Muscle layer of duodenum (tissue), 2 donors: ENCODE data around the gene EIF1.

ENCODE experiments used
- H3K27ac ChIP-seq: one replicate; pipeline ENCODE4 v1.7.0; 2013; ENCODE audit warnings: mild to moderate bottlenecking, low read length
- H3K27me3 ChIP-seq: one replicate; pipeline ENCODE4 v1.7.0; 2013; ENCODE audit warnings: low read depth, mild to moderate bottlenecking, control low read depth, low read length
- H3K36me3 ChIP-seq, 2 donors: one replicate each; pipeline ENCODE4 v1.7.0; 2013; ENCODE audit warnings: low read length in 2 of 2, control low read depth in 1 of 2, mild to moderate bottlenecking in 1 of 2; ENCODE audit not compliant: insufficient read depth in 2 of 2, control insufficient read depth in 1 of 2
- H3K4me1 ChIP-seq, 2 donors: one replicate each; pipeline ENCODE4 v1.7.0; 2013; ENCODE audit warnings: low read length in 2 of 2, mild to moderate bottlenecking in 2 of 2, control low read depth in 1 of 2, moderate library complexity in 1 of 2; ENCODE audit not compliant: insufficient read depth in 2 of 2, control insufficient read depth in 1 of 2
- H3K4me3 ChIP-seq, 2 donors: one replicate each; pipeline ENCODE4 v1.7.0; 2013; ENCODE audit warnings: low read length in 2 of 2, low read depth in 1 of 2, mild to moderate bottlenecking in 1 of 2
- H3K9me3 ChIP-seq, 2 donors: one replicate each; pipeline ENCODE4 v1.7.0; 2013; ENCODE audit warnings: low read length in 2 of 2, control low read depth in 1 of 2, mild to moderate bottlenecking in 1 of 2; ENCODE audit not compliant: control insufficient read depth in 1 of 2
- donor health status: healthy.

The EIF1 gene

DNA sequence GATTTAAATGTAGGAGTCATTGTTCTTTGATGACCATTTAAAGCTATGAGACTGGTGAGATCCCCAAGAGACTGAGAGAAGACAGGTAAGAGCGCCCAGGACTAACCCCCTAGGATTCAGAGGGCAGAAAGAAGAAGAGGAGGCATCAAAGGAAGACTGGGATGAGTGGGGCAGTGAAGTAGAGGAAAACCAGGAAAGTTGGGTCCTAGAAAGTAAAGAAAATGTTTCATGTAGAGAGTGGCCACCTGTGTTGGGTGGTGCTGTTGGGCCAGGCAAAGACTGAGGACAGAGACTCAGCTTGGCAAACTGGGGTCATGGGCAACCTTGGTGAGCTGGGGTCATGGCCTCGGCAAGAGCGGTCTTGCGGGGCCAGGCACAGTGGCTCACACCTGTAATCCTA lies 47.1 kb downstream of the EIF1 start:
- Histone ChIP-seq H3K27ac (no peak overlapping the region), H3K27me3 (peaks cover 8% of the 10 kb centered on the region), H3K4me3 (no peak overlapping the region), H3K4me1 (peaks cover 0 to 26% of the 10 kb centered on the region in 2 donors), H3K36me3 (no peaks in the 10 kb centered on the region), H3K9me3 (no peaks in the 10 kb centered on the region)

DNA sequence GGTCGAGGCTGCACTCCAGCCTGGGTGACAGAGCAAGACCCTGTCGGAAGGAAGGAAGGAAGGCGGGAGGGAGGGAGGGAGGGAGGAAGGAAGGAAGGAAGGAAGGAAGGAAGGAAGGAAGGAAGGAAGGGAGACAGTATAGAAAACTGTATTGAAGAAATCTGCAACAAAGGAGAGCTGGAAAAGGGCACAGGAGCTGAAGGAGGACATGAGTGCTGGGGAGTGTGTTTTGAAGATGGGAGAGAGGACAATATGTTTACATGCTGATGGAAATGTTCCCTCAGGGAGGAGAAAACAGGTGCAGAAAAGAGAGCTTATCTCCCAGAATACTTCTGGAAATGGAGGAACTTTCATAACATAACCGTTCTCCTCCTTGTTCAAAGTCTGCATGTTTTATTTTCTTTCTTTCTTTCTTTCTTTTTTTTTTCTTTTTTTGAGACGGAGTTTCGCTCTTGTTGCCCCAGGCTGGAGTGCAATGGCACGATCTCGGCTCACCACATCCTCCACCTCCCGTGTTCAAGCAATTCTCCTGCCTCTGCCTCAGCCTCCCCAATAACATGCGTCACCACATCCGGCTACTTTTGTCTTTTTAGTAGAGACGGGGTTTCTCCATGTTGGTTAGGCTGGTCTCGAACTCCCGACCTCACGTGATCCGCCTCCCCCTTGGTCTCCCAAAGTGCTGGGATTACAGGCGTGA lies 48.4 kb downstream of the EIF1 start:
- Histone ChIP-seq H3K27me3 (peaks cover 8% of the 10 kb centered on the region), H3K9me3 (no peaks in the 10 kb centered on the region), H3K27ac (no peak overlapping the region), H3K4me3 (no peak overlapping the region), H3K36me3 (no peaks in the 10 kb centered on the region), H3K4me1 (peaks cover 0 to 21% of the 10 kb centered on the region in 2 donors)

GRCh38 chr17:41737680-41738023 lies 49.0 kb downstream of the EIF1 start:
- Histone ChIP-seq H3K4me1 (peaks cover 0 to 21% of the 10 kb centered on the region in 2 donors), H3K27ac (no peak overlapping the region), H3K27me3 (peaks cover 8% of the 10 kb centered on the region), H3K36me3 (no peaks in the 10 kb centered on the region), H3K4me3 (no peak overlapping the region), H3K9me3 (no peaks in the 10 kb centered on the region)

DNA sequence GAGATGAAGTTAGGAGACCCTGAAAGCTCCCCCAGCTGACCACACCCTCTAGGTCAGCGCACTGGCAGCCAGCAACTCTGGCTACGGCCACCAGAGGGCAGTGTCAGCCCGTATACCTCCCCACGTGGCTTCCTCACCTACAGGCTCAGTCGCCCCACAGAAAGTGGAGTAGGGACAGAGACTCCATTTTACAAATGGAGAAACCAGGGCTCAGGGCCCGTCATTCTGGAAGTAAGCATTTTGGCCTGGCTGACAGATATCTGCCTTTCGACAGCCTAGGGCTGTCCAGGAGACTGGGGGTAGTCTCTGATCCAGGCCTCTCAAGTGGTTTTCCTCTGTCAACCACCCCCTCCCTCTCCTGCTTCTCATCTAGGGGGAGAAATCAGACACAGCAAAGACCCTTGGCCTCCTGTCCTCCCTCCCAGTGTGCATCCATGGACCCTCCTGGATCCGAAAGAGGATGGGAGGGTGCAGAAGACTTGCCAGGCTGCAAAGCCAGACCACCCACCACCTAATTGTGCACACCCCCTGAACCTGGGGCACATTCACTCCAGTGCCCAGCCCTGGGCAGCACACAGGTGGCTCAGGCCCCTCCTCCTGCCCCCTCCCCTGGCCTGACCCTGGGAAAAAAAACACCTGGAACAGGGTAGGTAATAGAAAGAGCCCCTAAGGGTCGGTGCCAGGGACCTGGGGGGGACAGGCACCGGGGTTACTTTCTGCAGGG lies 49.6 kb downstream of the EIF1 start:
- Histone ChIP-seq H3K9me3 (no peaks in the 10 kb centered on the region), H3K4me3 (no peak overlapping the region), H3K36me3 (no peaks in the 10 kb centered on the region), H3K4me1 (peaks cover 0 to 21% of the 10 kb centered on the region in 2 donors), H3K27me3 (peaks cover 8% of the 10 kb centered on the region), H3K27ac (no peak overlapping the region)

GRCh38 chr17:41738801-41739112 lies 50.1 kb downstream of the EIF1 start:
- no peaks in the 10 kb centered on the region for H3K36me3 ChIP-seq
- peaks cover 8% of the 10 kb centered on the region for H3K27me3 ChIP-seq
- H3K9me3 ChIP-seq: no peaks in the 10 kb centered on the region
- H3K27ac ChIP-seq: no peak overlapping the region
- peaks cover 0 to 20% of the 10 kb centered on the region in 2 donors for H3K4me1 ChIP-seq
- H3K4me3 ChIP-seq: no peak overlapping the region

GRCh38 chr17:41739661-41740352 lies 51.1 kb downstream of the EIF1 start:
- Histone ChIP-seq H3K9me3 (no peaks in the 10 kb centered on the region), H3K4me1 (peaks cover 0 to 10% of the 10 kb centered on the region in 2 donors), H3K27me3 (peaks cover 8% of the 10 kb centered on the region), H3K4me3 (no peak overlapping the region), H3K27ac (no peak overlapping the region), H3K36me3 (no peaks in the 10 kb centered on the region)

- H3K27me3 ChIP-seq: peaks cover 8% of the 10 kb centered on the region
These were observed 51.8 kb downstream of the EIF1 start for GRCh38 chr17:41740506-41740905.

DNA sequence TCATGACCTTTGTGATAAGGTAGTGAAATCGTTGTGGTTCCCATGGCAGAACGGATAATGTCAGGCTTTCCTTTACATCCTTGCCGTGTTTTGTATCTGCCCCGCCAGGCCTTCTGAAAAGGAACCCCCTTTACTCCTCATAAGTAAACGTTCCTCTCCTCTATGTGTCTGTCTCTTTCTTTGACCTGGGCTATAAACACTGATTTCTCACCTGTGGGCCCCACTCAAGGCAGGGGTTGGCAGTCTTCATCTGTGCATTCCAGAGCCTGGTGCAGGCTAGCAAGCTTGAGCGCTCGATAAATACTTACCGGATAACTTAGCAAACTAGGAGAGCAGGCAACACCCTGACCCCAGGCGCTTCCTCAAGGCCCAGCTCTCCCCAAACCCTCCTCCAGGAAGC lies 53.0 kb downstream of the EIF1 start:
- Histone ChIP-seq H3K36me3 (no peaks in the 10 kb centered on the region), H3K4me1 (peaks cover 0 to 3% of the 10 kb centered on the region in 2 donors), H3K4me3 (no peak overlapping the region), H3K27ac (no peak overlapping the region), H3K27me3 (peaks cover 8% of the 10 kb centered on the region), H3K9me3 (no peaks in the 10 kb centered on the region)

More at GRCh38 chr17:41740506-41740905, 51.8 kb downstream of the EIF1 start:
- Histone ChIP-seq H3K27ac (no peak overlapping the region), H3K9me3 (no peaks in the 10 kb centered on the region), H3K36me3 (no peaks in the 10 kb centered on the region), H3K4me3 (no peak overlapping the region), H3K4me1 (peaks cover 0 to 3% of the 10 kb centered on the region in 2 donors)
